ENCODE results near the gene COMP.

The COMP gene

DNA sequence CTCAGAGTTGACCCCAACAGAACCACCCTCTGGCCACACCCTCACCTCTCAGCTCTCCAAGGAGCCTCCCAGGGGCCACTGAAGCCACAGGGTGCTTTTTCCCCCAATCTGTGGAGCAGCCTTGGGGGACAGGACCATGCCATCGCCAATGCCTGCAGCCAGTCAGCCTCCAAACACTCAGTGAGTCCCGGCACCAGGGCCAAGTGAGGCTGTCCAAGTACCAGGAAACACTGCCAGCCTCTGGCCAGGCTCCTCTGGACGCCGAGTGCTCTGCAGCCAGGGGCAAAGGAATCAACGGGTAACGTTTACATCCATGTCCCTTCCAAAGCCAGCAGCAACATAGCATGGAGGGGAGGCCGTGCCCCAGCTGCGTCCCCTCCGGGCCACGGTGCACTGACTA lies 9.5 kb upstream of the COMP start:
- Histone ChIP-seq H3K27ac (ENCODE audit: low read length) (no peak overlapping the region), H3K27me3 (ENCODE audit: low read depth, low read length) (peaks cover 16% of the 10 kb centered on the region)

DNA sequence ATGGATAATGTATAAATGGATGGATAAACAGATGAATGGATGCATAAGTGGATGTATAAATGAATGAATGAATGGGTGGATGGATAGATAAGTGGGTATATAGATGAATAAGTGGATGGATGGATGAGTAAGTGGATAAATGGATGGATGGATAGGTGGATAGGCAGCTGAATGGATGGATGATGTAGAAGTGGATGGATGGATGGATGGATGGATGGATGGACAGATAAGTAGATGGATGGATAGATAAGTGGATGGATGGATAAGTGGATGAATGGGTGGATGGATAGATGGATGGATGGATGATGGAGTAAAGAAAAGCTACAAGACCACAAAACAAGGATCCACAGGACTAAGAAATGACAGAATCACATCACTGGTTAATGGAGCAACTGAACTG lies 9.0 kb upstream of the COMP start:
- Histone ChIP-seq H3K4me1 (ENCODE audit: control insufficient read depth in 1 of 2, insufficient read depth in 2 of 2, low read length in 2 of 2) (no peaks in the 10 kb centered on the region), H3K9me3 (ENCODE audit: control insufficient read depth in 1 of 2, low read length in 2 of 2) (no peaks in the 10 kb centered on the region), H3K27me3 (ENCODE audit: low read depth, low read length) (peaks cover 16% of the 10 kb centered on the region), H3K4me3 (ENCODE audit: low read depth in 1 of 2, low read length in 2 of 2) (no peak overlapping the region), H3K36me3 (ENCODE audit: control insufficient read depth in 1 of 2, insufficient read depth in 2 of 2, low read length in 2 of 2) (no peaks in the 10 kb centered on the region), H3K27ac (ENCODE audit: low read length) (no peak overlapping the region)

More for the DNA sequence above, 9.5 kb upstream of the COMP start:
- Histone ChIP-seq H3K4me1 (ENCODE audit: control insufficient read depth in 1 of 2, insufficient read depth in 2 of 2, low read length in 2 of 2) (no peaks in the 10 kb centered on the region), H3K36me3 (ENCODE audit: control insufficient read depth in 1 of 2, insufficient read depth in 2 of 2, low read length in 2 of 2) (no peaks in the 10 kb centered on the region), H3K9me3 (ENCODE audit: control insufficient read depth in 1 of 2, low read length in 2 of 2) (no peaks in the 10 kb centered on the region), H3K4me3 (ENCODE audit: low read depth in 1 of 2, low read length in 2 of 2) (no peak overlapping the region)

DNA sequence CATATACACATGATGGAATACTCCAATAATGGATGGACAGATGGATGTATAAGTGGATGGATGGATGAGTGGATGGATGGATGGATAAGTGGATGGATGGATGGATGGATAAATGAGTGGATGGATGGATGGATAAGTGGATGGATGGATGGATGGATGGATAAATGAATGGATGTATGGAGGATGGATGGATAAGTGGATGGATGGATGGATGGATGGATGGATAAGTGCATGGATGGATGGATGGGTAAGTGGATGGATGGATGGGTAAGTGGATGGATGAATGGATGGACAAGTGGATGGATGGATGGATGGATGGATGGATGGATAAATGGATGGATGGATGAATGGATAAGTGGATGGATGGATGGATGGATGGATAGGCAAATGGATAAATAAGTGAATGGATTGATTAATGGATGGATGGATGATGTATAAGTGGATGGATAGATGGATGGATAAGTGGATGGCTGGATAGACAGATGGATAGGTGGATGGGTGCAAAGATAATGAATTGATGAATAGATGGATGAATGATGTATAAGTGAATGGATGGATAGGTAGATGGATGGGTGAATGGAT lies 8.4 kb upstream of the COMP start:
- Histone ChIP-seq H3K4me1 (ENCODE audit: control insufficient read depth in 1 of 2, insufficient read depth in 2 of 2, low read length in 2 of 2) (no peaks in the 10 kb centered on the region), H3K27ac (ENCODE audit: low read length) (no peak overlapping the region), H3K27me3 (ENCODE audit: low read depth, low read length) (peaks cover 16% of the 10 kb centered on the region), H3K36me3 (ENCODE audit: control insufficient read depth in 1 of 2, insufficient read depth in 2 of 2, low read length in 2 of 2) (no peaks in the 10 kb centered on the region), H3K9me3 (ENCODE audit: control insufficient read depth in 1 of 2, low read length in 2 of 2) (no peaks in the 10 kb centered on the region), H3K4me3 (ENCODE audit: low read depth in 1 of 2, low read length in 2 of 2) (no peak overlapping the region)

DNA sequence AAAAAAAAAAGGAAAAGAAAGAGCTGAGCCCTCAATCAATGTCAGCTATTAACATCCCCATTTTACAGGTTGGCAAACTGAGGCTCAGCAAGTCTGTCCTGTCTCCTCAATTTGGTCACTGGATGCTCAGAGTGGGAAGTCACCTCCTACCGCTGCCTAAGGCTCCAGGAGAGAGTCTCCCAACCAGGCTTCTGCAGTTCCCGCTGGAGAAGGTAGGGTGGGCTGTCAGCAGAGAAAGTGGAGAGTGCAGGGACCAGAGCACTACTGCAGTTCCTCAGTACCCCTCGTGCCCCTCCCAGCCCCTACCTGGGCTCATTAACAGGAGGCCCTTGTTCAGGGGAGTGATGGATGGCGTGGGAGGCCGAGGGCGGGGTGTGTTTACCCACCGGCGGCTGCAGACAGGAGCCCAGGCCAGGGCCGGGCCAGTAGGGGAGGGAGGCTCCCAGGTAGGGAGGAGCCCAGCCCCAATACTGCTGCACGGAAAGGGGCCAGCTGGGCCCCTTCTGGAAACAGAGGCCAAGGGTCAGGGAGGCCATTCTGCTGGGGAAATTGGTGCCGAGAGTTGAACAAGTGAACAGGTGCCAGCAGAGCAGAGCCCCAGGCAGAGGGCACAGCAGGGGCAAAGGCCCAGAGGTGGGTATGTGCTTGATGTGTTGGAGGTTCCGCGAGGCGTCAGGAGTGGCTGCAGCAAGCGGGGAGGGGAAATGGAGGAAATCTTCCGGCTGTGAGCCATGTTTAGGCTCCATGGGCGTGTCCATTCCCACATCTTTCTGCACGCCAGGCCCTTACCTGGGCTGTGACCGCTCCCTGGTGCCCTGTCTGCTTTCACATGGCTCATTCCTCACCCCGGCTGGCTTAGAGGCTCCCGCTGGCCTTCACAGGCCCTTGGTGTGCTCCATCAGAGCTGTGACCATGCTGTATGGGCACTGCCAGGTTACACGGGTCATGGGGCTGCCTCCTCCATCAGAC lies 7.6 kb upstream of the COMP start:
- Histone ChIP-seq H3K36me3 (ENCODE audit: control insufficient read depth in 1 of 2, insufficient read depth in 2 of 2, low read length in 2 of 2) (no peaks in the 10 kb centered on the region), H3K27ac (ENCODE audit: low read length) (no peak overlapping the region), H3K27me3 (ENCODE audit: low read depth, low read length) (peaks cover 16% of the 10 kb centered on the region), H3K4me1 (ENCODE audit: control insufficient read depth in 1 of 2, insufficient read depth in 2 of 2, low read length in 2 of 2) (no peaks in the 10 kb centered on the region), H3K4me3 (ENCODE audit: low read depth in 1 of 2, low read length in 2 of 2) (no peak overlapping the region), H3K9me3 (ENCODE audit: control insufficient read depth in 1 of 2, low read length in 2 of 2) (no peaks in the 10 kb centered on the region)

DNA sequence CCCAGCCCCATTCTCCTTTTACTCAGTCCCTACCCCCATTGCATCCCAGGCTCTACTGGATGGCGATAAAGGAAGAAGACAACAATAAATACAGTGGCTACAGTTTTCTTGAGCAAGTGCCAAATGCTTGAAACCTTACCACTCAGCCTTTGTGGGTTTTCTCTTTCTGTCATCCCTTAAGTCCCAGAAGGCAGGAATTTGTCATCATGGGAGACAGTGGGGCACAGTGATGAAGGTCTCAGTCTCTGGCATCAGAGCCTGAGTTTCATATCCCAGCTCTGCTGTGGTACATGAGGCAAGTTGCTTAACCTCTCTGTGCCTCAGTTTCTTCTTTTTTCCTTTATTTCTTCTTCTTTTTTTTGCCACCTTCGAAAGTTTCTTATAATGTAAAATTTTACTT lies 5.1 kb upstream of the COMP start:
- H3K4me1 ChIP-seq (ENCODE audit: control insufficient read depth in 1 of 2, insufficient read depth in 2 of 2, low read length in 2 of 2), result no peaks in the 10 kb centered on the region
- no peak overlapping the region for H3K27ac ChIP-seq (ENCODE audit: low read length)
- peaks cover 17% of the 10 kb centered on the region for H3K27me3 ChIP-seq (ENCODE audit: low read depth, low read length)
- no peaks in the 10 kb centered on the region for H3K9me3 ChIP-seq (ENCODE audit: control insufficient read depth in 1 of 2, low read length in 2 of 2)
- H3K36me3 ChIP-seq (ENCODE audit: control insufficient read depth in 1 of 2, insufficient read depth in 2 of 2, low read length in 2 of 2), result no peaks in the 10 kb centered on the region
- H3K4me3 ChIP-seq (ENCODE audit: low read depth in 1 of 2, low read length in 2 of 2), result no peak overlapping the region

DNA sequence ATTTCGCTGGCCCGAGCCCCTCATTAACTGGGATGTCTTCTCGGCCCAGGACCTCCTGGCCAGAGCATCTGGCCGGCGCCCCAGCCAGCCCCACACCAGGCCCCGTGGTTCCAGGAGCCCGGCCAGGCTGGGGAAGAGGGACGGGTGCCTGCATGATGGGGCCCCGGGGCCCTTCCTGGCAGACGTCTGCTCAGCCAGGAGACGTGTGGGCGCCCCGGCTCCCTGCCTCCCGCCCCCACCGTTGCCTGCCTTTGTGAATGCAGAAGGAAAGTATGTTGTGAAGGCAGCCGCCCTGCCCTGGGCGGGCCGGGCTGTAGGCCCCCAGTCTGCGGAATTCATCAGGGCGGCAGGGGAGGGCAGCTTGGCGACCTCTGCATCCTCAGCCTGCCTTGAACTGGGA lies 4.4 kb upstream of the COMP start:
- no peaks in the 10 kb centered on the region for H3K9me3 ChIP-seq (ENCODE audit: control insufficient read depth in 1 of 2, low read length in 2 of 2)
- H3K27me3 ChIP-seq (ENCODE audit: low read depth, low read length), result peaks cover 18% of the 10 kb centered on the region
- H3K27ac ChIP-seq (ENCODE audit: low read length), result no peak overlapping the region
- H3K36me3 ChIP-seq (ENCODE audit: control insufficient read depth in 1 of 2, insufficient read depth in 2 of 2, low read length in 2 of 2), result no peaks in the 10 kb centered on the region
- no peak overlapping the region for H3K4me3 ChIP-seq (ENCODE audit: low read depth in 1 of 2, low read length in 2 of 2)
- H3K4me1 ChIP-seq (ENCODE audit: control insufficient read depth in 1 of 2, insufficient read depth in 2 of 2, low read length in 2 of 2), result peaks cover 0 to 4% of the 10 kb centered on the region in 2 donors

DNA sequence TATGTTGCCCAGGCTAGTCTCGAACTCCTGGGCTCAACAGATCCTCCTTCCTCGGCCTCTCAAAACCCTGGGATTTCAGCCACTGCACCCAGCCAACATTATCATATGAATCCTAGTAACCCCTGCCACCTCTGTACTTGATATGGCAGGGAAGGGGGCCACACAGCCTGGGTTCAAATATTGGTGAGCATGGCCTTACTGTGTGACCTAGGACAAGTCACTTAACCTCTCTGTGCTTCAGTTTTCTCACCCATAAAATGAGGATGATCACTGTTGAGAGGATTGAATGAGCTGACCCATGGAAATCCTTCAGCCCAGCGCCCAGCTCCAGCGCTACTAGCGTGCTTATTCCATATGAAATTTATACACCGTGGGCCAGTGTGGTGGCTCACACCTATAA lies 3.6 kb upstream of the COMP start:
- peaks cover 20% of the 10 kb centered on the region for H3K27me3 ChIP-seq (ENCODE audit: low read depth, low read length)
- no peak overlapping the region for H3K4me3 ChIP-seq (ENCODE audit: low read depth in 1 of 2, low read length in 2 of 2)
- H3K36me3 ChIP-seq (ENCODE audit: control insufficient read depth in 1 of 2, insufficient read depth in 2 of 2, low read length in 2 of 2), result no peaks in the 10 kb centered on the region
- H3K9me3 ChIP-seq (ENCODE audit: control insufficient read depth in 1 of 2, low read length in 2 of 2), result no peaks in the 10 kb centered on the region
- peaks cover 0 to 13% of the 10 kb centered on the region in 2 donors for H3K4me1 ChIP-seq (ENCODE audit: control insufficient read depth in 1 of 2, insufficient read depth in 2 of 2, low read length in 2 of 2)
- no peak overlapping the region for H3K27ac ChIP-seq (ENCODE audit: low read length)

DNA sequence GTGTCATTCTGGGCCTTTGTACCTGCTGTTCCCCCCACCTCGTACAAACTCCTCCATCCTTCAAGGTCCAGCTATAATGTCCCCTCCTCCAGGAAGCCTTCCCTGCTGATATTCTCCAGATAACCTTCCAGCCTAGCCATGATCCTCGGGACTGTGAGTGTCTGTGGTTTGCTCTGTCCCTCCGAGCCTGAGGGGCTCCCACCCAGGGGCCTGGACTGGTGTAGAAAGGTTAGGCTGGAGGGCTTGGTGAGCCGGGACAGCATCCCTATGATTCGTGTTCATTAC lies 2.9 kb upstream of the COMP start:
- H3K36me3 ChIP-seq (ENCODE audit: control insufficient read depth in 1 of 2, insufficient read depth in 2 of 2, low read length in 2 of 2), result no peaks in the 10 kb centered on the region
- H3K9me3 ChIP-seq (ENCODE audit: control insufficient read depth in 1 of 2, low read length in 2 of 2), result no peaks in the 10 kb centered on the region
- H3K27me3 ChIP-seq (ENCODE audit: low read depth, low read length), result peaks cover 27% of the 10 kb centered on the region
- no peak overlapping the region for H3K4me3 ChIP-seq (ENCODE audit: low read depth in 1 of 2, low read length in 2 of 2)
- H3K27ac ChIP-seq (ENCODE audit: low read length), result no peak overlapping the region
- peaks cover 0 to 20% of the 10 kb centered on the region in 2 donors for H3K4me1 ChIP-seq (ENCODE audit: control insufficient read depth in 1 of 2, insufficient read depth in 2 of 2, low read length in 2 of 2)

DNA sequence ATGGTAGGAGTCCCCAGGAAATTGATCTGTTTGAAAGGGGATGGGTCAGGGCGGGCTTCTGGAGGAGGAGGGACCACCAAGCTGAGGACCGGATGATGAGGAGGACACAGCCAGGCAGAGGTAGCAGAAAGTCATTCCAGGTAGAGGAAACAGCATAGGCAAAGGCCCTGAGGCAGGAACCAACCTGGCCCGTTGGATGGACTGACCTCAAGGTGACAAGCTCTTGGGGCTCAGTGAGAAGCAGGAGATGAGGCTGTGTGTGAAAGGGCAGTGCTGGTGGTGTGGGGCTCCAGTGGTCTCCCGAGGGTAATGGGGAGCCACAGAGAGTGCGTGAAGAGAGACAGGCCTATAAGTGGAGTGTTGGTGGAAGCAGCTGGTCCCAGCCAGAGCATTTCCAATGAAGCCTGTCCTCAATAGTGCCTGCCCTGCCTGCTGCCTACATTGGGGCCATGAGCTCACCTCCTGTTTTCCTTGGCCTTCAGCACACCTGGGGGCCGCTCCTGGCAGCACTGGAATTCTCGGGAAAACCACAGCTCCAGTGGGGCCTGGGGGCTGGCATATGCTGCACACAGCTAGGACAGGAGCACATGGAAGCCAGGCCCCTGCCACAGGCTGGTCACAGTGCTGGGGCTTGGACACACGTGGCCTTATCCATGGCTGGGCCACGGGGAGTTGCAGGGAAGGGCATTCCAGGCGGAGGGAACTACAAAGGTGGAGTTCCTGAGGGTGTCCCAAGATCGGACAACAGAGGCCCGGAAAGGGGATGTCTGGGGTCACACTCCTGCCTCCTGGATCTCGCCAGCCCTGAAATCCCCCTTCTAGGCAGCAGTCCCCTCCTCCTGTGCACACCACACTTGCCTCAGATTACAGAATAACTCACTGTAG lies 2.3 kb upstream of the COMP start:
- peaks cover 0 to 26% of the 10 kb centered on the region in 2 donors for H3K4me1 ChIP-seq (ENCODE audit: control insufficient read depth in 1 of 2, insufficient read depth in 2 of 2, low read length in 2 of 2)
- peaks cover 32% of the 10 kb centered on the region for H3K27me3 ChIP-seq (ENCODE audit: low read depth, low read length)

DNA sequence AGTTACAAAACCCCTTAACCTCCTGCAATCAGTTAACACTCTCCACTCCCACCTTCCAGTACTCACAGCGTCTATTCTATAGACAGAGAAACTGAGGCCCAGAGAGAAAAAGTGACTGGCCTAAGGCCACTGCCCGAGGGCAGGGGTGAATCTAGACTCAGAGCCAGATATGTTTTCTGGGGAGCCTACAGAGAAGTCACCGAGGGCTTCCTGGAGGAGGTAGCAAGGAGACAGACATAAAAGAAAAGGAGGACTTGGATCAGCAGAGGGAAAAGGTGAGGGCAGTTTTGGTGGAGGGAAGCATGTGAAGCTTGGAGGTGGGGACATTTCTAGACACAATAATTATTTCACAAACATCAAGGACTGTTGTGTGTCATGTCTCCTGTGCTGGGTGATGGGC lies 1.6 kb upstream of the COMP start:
- Histone ChIP-seq H3K27me3 (ENCODE audit: low read depth, low read length) (peaks cover 30% of the 10 kb centered on the region), H3K27ac (ENCODE audit: low read length) (no peak overlapping the region), H3K4me3 (ENCODE audit: low read depth in 1 of 2, low read length in 2 of 2) (no peak overlapping the region), H3K4me1 (ENCODE audit: control insufficient read depth in 1 of 2, insufficient read depth in 2 of 2, low read length in 2 of 2) (peaks cover 0 to 26% of the 10 kb centered on the region in 2 donors), H3K36me3 (ENCODE audit: control insufficient read depth in 1 of 2, insufficient read depth in 2 of 2, low read length in 2 of 2) (no peaks in the 10 kb centered on the region), H3K9me3 (ENCODE audit: control insufficient read depth in 1 of 2, low read length in 2 of 2) (no peaks in the 10 kb centered on the region)

More for the DNA sequence above, 2.3 kb upstream of the COMP start:
- Histone ChIP-seq H3K27ac (ENCODE audit: low read length) (no peak overlapping the region), H3K9me3 (ENCODE audit: control insufficient read depth in 1 of 2, low read length in 2 of 2) (no peaks in the 10 kb centered on the region), H3K4me3 (ENCODE audit: low read depth in 1 of 2, low read length in 2 of 2) (no peak overlapping the region), H3K36me3 (ENCODE audit: control insufficient read depth in 1 of 2, insufficient read depth in 2 of 2, low read length in 2 of 2) (no peaks in the 10 kb centered on the region)

DNA sequence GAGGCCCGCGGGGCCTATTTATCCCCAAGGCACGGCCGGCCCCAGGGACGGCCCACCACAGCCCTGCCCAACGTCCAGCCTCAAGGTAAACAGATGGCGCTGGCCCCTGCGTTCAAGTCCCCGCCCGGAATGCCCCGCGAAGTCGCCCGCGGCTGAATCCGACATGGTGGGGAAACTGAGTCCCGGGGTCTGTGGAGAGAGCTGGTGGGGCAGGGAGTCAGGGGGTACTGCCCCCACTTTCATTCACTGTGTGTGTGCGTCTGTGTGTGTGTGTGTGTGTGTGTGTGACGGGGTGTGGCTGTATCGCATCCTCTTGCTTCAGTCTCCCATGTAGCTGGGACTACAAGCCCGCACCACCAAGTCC lies 192 bp upstream of the COMP start:
- H3K27me3 ChIP-seq (ENCODE audit: low read depth, low read length), result peaks cover 32% of the 10 kb centered on the region
- no peak overlapping the region for H3K27ac ChIP-seq (ENCODE audit: low read length)

More for the DNA sequence above, 192 bp upstream of the COMP start:
- H3K4me3 ChIP-seq (ENCODE audit: low read depth in 1 of 2, low read length in 2 of 2), result peak overlapping the region in 1 of 2 donors; percentile 40
- no peaks in the 10 kb centered on the region for H3K36me3 ChIP-seq (ENCODE audit: control insufficient read depth in 1 of 2, insufficient read depth in 2 of 2, low read length in 2 of 2)
- H3K4me1 ChIP-seq (ENCODE audit: control insufficient read depth in 1 of 2, insufficient read depth in 2 of 2, low read length in 2 of 2), result peaks cover 0 to 26% of the 10 kb centered on the region in 2 donors
- H3K9me3 ChIP-seq (ENCODE audit: control insufficient read depth in 1 of 2, low read length in 2 of 2), result no peaks in the 10 kb centered on the region
